PC-3 (cell line): ENCODE data around the gene TMEM39A. TPM values are rescaled to one million over a fixed set of nuclear protein-coding genes. Genes with fewer than 3 reads are reported as not detected.

Source experiments
- ATAC-seq: fragments of 200-7000 bp; cut with Tn5 transposase; 2 replicates; pipeline ENCODE4 v1.9.1; 2020; ENCODE audit warnings: mild to moderate bottlenecking, moderate library complexity
- BruUV-seq: library from RNA; stranded (reverse); fragments of 400-500 nt; replicated peaks from 2 replicates; lab custom pipeline; 2021; lab: Mats Ljungman, UMichigan
- CTCF ChIA-PET: fragments of 300-600 bp; sonication (Branson Sonifier 250); formaldehyde crosslinking; loops from one replicate; lab custom pipeline; 2022; ENCODE audit warnings: antibody characterized with exemption; lab: Charles Lee
- POLR2A ChIA-PET: fragments of 300-600 bp; sonication (Branson Sonifier 250); formaldehyde crosslinking; loops from one replicate; lab custom pipeline; 2022; ENCODE audit warnings: antibody characterized with exemption; ENCODE audit not compliant: unreplicated experiment; lab: Charles Lee
- DNase-seq: peaks from one replicate; pipeline ENCODE4 v3.0.0-alpha.2; 2015
- H2AFZ ChIP-seq: fragments of 300-600 bp; sonication (generic); 2 replicates; pipeline ENCODE4 v1.6.0; 2016; ENCODE audit warnings: antibody characterized with exemption, low read length
- H3F3A ChIP-seq: fragments of 300-600 bp; sonication (generic); one replicate; pipeline ENCODE4 v1.6.0; 2017; ENCODE audit warnings: antibody characterized with exemption, low read length, control low read depth, mild to moderate bottlenecking; ENCODE audit not compliant: unreplicated experiment
- H3K27ac ChIP-seq: fragments of 300-600 bp; sonication (generic); 2 replicates; pipeline ENCODE4 v1.5.1; 2016; ENCODE audit warnings: mild to moderate bottlenecking, low read length
- H3K27me3 ChIP-seq: fragments of 300-600 bp; sonication (generic); 2 replicates; pipeline ENCODE4 v1.6.1; 2016; ENCODE audit warnings: low read length, mixed read lengths
- H3K36me3 ChIP-seq: fragments of 300-600 bp; sonication (generic); 2 replicates; pipeline ENCODE4 v1.6.1; 2016; ENCODE audit warnings: low read depth, mixed run types, low read length, mixed read lengths
- H3K4me1 ChIP-seq: fragments of 300-600 bp; sonication (generic); 2 replicates; pipeline ENCODE4 v1.5.1; 2016; ENCODE audit warnings: low read length; ENCODE audit not compliant: insufficient read depth
- H3K4me2 ChIP-seq: fragments of 300-600 bp; sonication (generic); 2 replicates; pipeline ENCODE4 v1.6.0; 2016; ENCODE audit warnings: low read length
- H3K4me3 ChIP-seq: fragments of 300-600 bp; sonication (generic); 2 replicates; pipeline ENCODE4 v1.5.1; 2016; ENCODE audit warnings: mild to moderate bottlenecking, low read length, mixed read lengths
- H3K79me2 ChIP-seq: fragments of 300-600 bp; sonication (generic); 2 replicates; pipeline ENCODE4 v1.6.1; 2017; ENCODE audit warnings: low read length, mixed read lengths
- H3K9ac ChIP-seq: fragments of 300-600 bp; sonication (generic); 2 replicates; pipeline ENCODE4 v1.6.0; 2016; ENCODE audit warnings: mild to moderate bottlenecking, low read length
- H3K9me2 ChIP-seq: fragments of 300-600 bp; sonication (generic); replicated peaks from 2 replicates; pipeline ENCODE4 v1.6.1; 2016; ENCODE audit warnings: mixed run types, low read length, mixed read lengths
- H3K9me3 ChIP-seq: fragments of 300-600 bp; sonication (generic); 2 replicates; pipeline ENCODE4 v1.6.1; 2016; ENCODE audit warnings: low read length, mixed read lengths
- H4K20me1 ChIP-seq: fragments of 300-600 bp; sonication (generic); 2 replicates; pipeline ENCODE4 v1.6.1; 2016; ENCODE audit warnings: low read length, mixed read lengths
- CTCF ChIP-seq: fragments of 300-600 bp; sonication (generic); conservative IDR thresholded peaks from 2 replicates; pipeline ENCODE4 v1.5.1; 2017; ENCODE audit warnings: antibody characterized with exemption, low read depth, mild to moderate bottlenecking, low read length
- EZH2 ChIP-seq: fragments of 300-600 bp; sonication (generic); IDR thresholded peaks from one replicate; pipeline ENCODE4 v1.6.1; 2017; ENCODE audit warnings: antibody characterized with exemption, mild to moderate bottlenecking, low read length; ENCODE audit not compliant: unreplicated experiment
- EZH2phosphoT487 ChIP-seq: fragments of 300-600 bp; sonication (generic); IDR thresholded peaks from 2 replicates; pipeline ENCODE4 v1.6.1; 2018; ENCODE audit warnings: mild to moderate bottlenecking, antibody characterized with exemption, low read length, borderline replicate concordance
- intact Hi-C: fragments of 100-400 bp; cut with micrococcal nuclease; formaldehyde crosslinking; loops from 2 replicates; pipeline ENCODE4 v1.9.0; 2023
- total RNA-seq: library from RNA; depleted of rRNA; stranded (reverse); fragments of >200 nt; gene quantifications from 2 replicates; pipeline ENCODE4 v1.2.3, GENCODE V29; 2014

The TMEM39A gene
- total RNA-seq, 1 experiment from 2014 or later: 56.5 TPM

GRCh38 chr3:119401503-119402440, 61.6 kb downstream of the TMEM39A start:
- Histone ChIP-seq H3K9me3 (no peaks in the 10 kb centered on the region), H3K36me3 (no peaks in the 10 kb centered on the region), H3K27ac (no peak overlapping the region), H3K79me2 (no peaks in the 10 kb centered on the region), H2AFZ (no peak overlapping the region), H3F3A (no peaks in the 10 kb centered on the region), H3K27me3 (no peaks in the 10 kb centered on the region), H3K9me2 (no peaks in the 10 kb centered on the region), H3K4me1 (peaks cover 10% of the 10 kb centered on the region), H3K9ac (no peak overlapping the region), H3K4me3 (no peak overlapping the region), H4K20me1 (no peaks in the 10 kb centered on the region), H3K4me2 (no peak overlapping the region)
- CTCF ChIA-PET: no interaction called here
- BruUV-seq: no TSS peak
- DNase-seq (no peak), ATAC-seq (no peak)
- intact Hi-C loops: no loop called here
- POLR2A ChIA-PET: no interaction called here
- TF ChIP-seq EZH2 (no peak), EZH2phosphoT487 (no peak), CTCF (no peak)

- Histone ChIP-seq H3K79me2 (no peaks in the 10 kb centered on the region), H3K4me2 (no peak overlapping the region), H3K9ac (no peak overlapping the region), H3K27me3 (no peaks in the 10 kb centered on the region), H3F3A (no peaks in the 10 kb centered on the region), H3K9me3 (no peaks in the 10 kb centered on the region), H3K27ac (no peak overlapping the region), H3K4me1 (peaks cover 10% of the 10 kb centered on the region), H3K4me3 (no peak overlapping the region), H3K36me3 (no peaks in the 10 kb centered on the region), H3K9me2 (no peaks in the 10 kb centered on the region), H4K20me1 (no peaks in the 10 kb centered on the region), H2AFZ (no peak overlapping the region)
- ChIA-PET POLR2A (no interaction called here), CTCF (no interaction called here)
- no peak for TF ChIP-seq EZH2
- no peak for TF ChIP-seq CTCF
- no peak for TF ChIP-seq EZH2phosphoT487
- no peak for DNase-seq
- no TSS peak for BruUV-seq
- ATAC-seq: no peak
- intact Hi-C loops: no loop called here
These were observed 62.3 kb downstream of the TMEM39A start for GRCh38 chr3:119401069-119401468.

- BruUV-seq: no TSS peak
These were observed 62.9 kb downstream of the TMEM39A start for GRCh38 chr3:119400466-119400865.

More at GRCh38 chr3:119400466-119400865, 62.9 kb downstream of the TMEM39A start:
- intact Hi-C loops: no loop called here
- no peaks in the 10 kb centered on the region for H3K36me3 ChIP-seq
- no peak for TF ChIP-seq CTCF
- TF ChIP-seq EZH2phosphoT487: no peak
- no peak for TF ChIP-seq EZH2
- H4K20me1 ChIP-seq: no peaks in the 10 kb centered on the region
- ChIA-PET POLR2A (no interaction called here), CTCF (no interaction called here)
- H3F3A ChIP-seq: no peaks in the 10 kb centered on the region
- no peak overlapping the region for H2AFZ ChIP-seq
- H3K27ac ChIP-seq: no peak overlapping the region
- no peaks in the 10 kb centered on the region for H3K79me2 ChIP-seq
- ATAC-seq (no peak), DNase-seq (no peak)
- peaks cover 10% of the 10 kb centered on the region for H3K4me1 ChIP-seq
- no peaks in the 10 kb centered on the region for H3K27me3 ChIP-seq
- H3K4me2 ChIP-seq: no peak overlapping the region
- no peak overlapping the region for H3K9ac ChIP-seq
- no peak overlapping the region for H3K4me3 ChIP-seq
- H3K9me2 ChIP-seq: no peaks in the 10 kb centered on the region
- H3K9me3 ChIP-seq: no peaks in the 10 kb centered on the region
